ENCODE results near the gene DVL2.

DNA sequence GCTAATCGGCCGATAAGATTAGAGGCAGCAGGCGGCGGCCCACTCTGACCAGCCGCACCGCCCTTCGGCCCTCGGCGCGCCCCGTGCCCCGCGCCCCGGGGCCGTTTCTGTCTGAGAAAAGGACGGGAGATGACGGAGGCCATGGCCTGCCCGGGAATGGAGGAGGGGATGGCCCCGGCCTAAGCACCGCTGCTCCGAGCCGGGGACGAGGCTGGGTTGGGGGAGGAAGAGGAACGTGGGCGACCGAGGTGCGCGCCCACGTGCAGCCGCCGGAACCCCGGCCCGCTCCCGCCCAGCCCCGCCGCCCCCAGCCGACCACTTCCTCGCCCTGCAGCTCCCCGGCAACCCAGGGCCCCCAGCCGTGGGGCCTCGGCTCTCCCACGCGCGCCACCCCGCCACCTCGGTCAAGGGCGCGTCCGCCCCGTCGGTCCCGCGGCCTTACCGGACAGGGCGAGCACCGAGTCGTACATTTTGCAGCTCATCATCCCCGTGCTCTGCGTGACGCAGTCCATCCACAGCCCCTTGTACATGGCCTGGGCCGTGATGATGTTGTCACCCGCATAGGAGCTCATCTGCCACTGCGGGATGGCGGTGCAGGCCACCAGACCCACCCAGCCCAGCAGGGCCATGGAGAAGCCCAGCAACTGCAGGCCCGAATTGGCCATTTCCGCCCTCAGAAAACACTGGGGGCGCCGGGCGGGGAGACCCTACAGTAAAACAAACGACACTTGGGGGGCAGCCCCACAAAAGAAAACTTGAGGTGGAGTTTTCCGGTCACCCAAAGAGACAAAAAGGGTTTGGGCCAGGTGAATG, 27.3 kb upstream of the DVL2 start:
- no peak for TF ChIP-seq FOS (IDR thresholded peaks at IDR 0.05; ENCODE audit: borderline replicate concordance, insufficient read depth, low read length)
- TF ChIP-seq, protein P1, sequence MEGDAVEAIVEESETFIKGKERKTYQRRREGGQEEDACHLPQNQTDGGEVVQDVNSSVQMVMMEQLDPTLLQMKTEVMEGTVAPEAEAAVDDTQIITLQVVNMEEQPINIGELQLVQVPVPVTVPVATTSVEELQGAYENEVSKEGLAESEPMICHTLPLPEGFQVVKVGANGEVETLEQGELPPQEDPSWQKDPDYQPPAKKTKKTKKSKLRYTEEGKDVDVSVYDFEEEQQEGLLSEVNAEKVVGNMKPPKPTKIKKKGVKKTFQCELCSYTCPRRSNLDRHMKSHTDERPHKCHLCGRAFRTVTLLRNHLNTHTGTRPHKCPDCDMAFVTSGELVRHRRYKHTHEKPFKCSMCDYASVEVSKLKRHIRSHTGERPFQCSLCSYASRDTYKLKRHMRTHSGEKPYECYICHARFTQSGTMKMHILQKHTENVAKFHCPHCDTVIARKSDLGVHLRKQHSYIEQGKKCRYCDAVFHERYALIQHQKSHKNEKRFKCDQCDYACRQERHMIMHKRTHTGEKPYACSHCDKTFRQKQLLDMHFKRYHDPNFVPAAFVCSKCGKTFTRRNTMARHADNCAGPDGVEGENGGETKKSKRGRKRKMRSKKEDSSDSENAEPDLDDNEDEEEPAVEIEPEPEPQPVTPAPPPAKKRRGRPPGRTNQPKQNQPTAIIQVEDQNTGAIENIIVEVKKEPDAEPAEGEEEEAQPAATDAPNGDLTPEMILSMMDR (IDR thresholded peaks at IDR 0.05; ENCODE audit: extremely low read depth in 1 of 2, insufficient read depth in 1 of 2, low read depth in 1 of 2, low read length in 2 of 2), result no peak
- no peak for TF ChIP-seq POLR2A (IDR thresholded peaks at IDR 0.05; ENCODE audit: low read depth, low read length)

Data from endothelial cell of umbilical vein (primary cell).